Omental fat pad (tissue), 4 donors: ENCODE results near the gene RASL10A. TPM values are rescaled to one million over a fixed set of nuclear protein-coding genes. Genes with fewer than 3 reads are reported as not detected.
"Not testable (repeated sequence)": the region's sequence is repeated elsewhere in the genome, so short reads cannot be mapped to it uniquely, and the experiment has no call there.

Experiments
- ATAC-seq: fragments of 150-250 bp; one replicate; pipeline ENCODE4 v1.9.1; 2016; ENCODE audit warnings: mild to moderate bottlenecking, moderate library complexity; ENCODE audit not compliant: low FRiP score
- DNase-seq: peaks from one replicate; pipeline ENCODE4 v3.0.0-alpha.2; 2019; ENCODE audit warnings: low spot score
- total RNA-seq, 4 donors: library from RNA; depleted of rRNA; stranded (reverse); fragments of >200 nt; gene quantifications; one replicate each; pipeline ENCODE4 v1.1.0, GENCODE V29; 2016
- TF ChIP-seq, protein P1 (sequence below), 3 donors: fragments of 450-650 bp; IDR thresholded peaks; one replicate each; pipeline ENCODE4 v1.5.1; 2016 to 2017; ENCODE audit warnings: antibody characterized with exemption in 3 of 3, mild to moderate bottlenecking in 3 of 3, moderate library complexity in 2 of 3

RASL10A gene
- total RNA-seq, 4 donors from 2014 or later: 0.56 to 2.6 (median 1.5) TPM; not detected in 1

DNA sequence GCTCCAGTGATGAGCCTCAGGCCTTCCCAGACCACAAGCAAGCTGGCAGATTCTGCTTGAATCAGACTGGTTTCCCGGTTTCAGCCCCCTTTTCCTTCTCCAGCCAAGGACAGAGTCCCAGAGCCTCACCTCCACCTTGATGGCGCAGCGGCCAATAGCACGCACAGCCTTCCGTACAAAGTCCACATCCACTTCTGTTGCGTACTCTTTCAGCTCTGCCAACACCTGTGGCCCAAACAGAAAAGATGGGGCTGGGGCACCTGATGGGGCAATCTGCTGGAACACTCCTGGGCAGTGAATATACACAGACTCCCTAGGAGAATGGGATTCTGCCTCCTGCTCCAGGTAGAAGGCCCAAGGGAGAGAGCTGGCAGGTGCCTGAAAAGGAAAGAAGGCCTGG is 35.5 kb upstream of the RASL10A start:
- DNase-seq (no peak), ATAC-seq (no peak)
- TF ChIP-seq, protein P1, sequence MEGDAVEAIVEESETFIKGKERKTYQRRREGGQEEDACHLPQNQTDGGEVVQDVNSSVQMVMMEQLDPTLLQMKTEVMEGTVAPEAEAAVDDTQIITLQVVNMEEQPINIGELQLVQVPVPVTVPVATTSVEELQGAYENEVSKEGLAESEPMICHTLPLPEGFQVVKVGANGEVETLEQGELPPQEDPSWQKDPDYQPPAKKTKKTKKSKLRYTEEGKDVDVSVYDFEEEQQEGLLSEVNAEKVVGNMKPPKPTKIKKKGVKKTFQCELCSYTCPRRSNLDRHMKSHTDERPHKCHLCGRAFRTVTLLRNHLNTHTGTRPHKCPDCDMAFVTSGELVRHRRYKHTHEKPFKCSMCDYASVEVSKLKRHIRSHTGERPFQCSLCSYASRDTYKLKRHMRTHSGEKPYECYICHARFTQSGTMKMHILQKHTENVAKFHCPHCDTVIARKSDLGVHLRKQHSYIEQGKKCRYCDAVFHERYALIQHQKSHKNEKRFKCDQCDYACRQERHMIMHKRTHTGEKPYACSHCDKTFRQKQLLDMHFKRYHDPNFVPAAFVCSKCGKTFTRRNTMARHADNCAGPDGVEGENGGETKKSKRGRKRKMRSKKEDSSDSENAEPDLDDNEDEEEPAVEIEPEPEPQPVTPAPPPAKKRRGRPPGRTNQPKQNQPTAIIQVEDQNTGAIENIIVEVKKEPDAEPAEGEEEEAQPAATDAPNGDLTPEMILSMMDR (IDR thresholded peaks at IDR 0.05): no peak

DNA sequence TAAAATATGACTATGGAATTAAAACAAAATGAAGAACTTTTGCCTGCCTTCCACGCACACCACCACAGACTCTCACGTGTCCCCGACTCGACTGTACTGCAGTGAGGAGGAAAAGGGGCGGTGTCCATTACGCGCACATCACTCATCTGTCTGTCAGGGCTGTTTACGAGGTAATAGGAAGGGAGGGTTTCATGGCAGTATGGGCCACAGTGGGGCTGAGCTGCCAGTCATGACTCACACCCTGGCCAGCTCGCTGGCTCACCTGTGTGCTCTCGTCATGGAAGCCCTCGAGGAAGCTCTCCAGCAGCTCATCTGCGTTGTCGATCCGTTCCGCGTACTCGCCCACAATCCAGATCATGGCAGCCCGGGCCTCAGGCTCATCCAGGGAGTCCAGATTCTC is 33.5 kb upstream of the RASL10A start:
- ATAC-seq: no peak
- no peak for DNase-seq
- TF ChIP-seq, protein P1 (IDR thresholded peaks at IDR 0.05): no peak

DNA sequence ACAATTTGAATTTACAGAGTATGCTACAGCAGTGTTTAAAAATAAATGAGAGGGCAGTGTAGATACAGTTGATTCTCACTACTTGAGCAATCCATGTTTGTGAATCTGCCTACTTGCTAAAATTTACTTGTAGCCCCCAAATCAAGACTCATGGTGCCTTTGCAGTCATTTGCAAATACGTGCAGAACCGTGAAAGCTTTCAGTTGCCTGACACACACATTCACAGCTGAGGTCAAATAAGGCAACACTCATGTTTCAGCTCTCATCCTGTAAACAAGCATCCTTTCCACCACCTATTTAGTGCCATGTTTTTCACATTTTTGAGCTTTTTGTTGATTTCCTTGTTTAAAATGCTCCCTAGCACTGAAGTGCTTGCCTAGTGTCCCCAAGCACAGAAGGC is 32.5 kb upstream of the RASL10A start:
- TF ChIP-seq, protein P1 (IDR thresholded peaks at IDR 0.05): no peak
- no peak for DNase-seq
- no peak for ATAC-seq

DNA sequence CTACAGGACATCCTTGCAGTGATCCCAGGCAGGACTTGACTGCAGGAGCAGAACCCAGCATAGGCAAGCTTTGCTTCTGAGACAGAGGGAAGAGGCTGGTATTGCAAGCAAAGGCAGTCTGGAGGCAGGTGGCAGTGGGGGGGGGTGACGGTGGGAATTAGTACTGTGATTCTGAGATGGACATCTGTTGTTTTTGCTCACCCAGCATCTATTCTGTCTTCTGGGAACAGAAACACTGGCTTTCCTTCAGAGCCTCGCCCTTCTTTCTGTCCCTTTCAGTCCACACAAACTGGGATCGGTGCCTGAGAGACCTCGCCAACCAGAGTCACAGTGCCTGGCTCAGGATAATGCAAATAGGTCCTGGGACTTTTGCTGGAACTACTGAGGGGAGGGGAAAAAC is 31.2 kb upstream of the RASL10A start:
- TF ChIP-seq, protein P1 (IDR thresholded peaks at IDR 0.05): no peak
- ATAC-seq: no peak
- DNase-seq: no peak

DNA sequence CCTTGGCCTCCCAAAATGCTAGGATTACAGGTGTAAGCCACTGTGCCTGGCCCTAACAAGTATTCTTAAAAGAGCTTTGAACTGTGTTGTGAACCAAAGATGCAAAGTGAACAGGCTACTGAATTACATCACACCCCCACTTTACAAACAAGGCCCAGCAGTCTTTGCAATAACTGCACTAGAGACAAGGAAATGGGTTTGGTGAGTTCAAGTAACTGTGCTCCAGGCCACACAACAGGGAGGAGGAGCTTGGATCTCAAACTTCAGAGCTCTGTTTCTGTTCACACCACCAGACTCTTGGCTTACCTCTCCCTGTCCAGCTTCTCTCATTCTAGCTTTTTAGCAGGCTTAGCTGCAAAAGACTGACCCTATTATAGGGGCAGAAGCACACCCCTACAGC is 30.4 kb upstream of the RASL10A start:
- no peak for ATAC-seq
- TF ChIP-seq, protein P1 (IDR thresholded peaks at IDR 0.05): no peak
- no peak for DNase-seq

DNA sequence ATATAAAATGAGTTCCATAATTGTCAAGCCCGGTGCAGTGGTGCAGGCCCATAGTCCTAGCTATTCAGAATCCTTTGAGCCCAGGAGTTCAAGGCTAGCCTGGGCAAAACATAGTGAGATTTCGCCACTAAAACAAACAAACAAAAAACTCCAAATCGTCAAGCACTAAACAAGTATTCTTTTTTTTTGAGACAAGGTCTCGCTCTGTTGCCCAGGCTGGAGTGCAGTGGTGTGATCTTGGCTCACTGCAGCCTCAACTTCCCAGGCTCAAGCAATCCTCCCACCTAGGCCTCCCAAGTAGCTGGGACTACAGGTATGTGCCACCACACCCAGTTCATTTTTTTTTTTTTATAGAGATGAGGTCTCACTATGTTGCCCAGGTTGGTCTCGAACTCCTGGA is 29.4 kb upstream of the RASL10A start:
- not testable (repeated sequence) for ATAC-seq, DNase-seq

DNA sequence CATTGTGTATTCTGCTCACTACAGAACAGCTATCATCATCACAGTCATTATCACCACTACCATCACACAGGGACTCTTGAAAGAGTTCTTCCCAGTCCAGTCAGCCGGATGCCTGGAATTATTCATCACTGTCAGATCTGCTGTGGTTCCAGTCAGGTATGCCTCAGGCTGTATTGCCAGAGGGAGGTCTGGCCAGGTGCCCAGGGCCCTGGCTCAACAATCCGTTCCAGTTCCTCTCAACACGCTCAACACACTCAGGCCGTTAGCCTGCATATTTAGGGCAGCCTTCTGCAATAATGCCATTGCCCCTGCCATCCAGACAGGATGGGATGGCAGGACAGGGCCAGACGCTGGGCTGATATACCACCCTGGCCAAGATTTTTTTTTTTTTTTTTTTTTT is 28.6 kb upstream of the RASL10A start:
- TF ChIP-seq, protein P1 (IDR thresholded peaks at IDR 0.05): no peak
- ATAC-seq (peak; percentile 87), DNase-seq (peak; percentile 39)

DNA sequence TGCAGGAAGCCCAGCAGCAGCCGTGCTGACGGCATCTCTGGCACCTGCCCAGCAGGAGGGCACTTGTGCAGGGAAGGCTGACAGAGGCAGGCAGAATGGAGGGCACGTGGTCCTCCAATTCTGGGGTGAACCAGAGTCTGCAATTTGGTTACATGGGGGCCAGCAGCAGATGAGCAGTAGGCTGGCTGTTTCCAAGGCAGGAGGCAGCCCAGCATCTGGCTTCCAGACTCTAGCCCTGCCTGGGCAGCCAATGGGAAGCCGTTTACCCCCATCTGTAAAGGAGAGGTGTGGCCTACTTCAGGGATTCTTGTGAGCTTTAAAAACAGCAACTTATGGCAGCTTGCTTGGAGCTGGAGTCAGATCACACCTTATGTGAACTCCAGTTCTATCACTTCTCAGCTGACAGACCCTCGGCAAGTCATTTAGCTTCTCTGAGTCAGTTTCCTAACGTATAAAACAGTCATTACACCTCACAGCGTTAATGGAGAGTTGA is 27.9 kb upstream of the RASL10A start:
- no peak for ATAC-seq

More for the DNA sequence above, 27.9 kb upstream of the RASL10A start:
- TF ChIP-seq, protein P1 (IDR thresholded peaks at IDR 0.05): no peak
- DNase-seq: no peak
